ENCODE measurements around the gene EXD3. TPM values are rescaled to one million over a fixed set of nuclear protein-coding genes. Genes with fewer than 3 reads are reported as not detected.

EXD3 gene
- total and polyA plus RNA-seq, 8 donors = 12.9 to 105 (median 24.0) TPM

DNA sequence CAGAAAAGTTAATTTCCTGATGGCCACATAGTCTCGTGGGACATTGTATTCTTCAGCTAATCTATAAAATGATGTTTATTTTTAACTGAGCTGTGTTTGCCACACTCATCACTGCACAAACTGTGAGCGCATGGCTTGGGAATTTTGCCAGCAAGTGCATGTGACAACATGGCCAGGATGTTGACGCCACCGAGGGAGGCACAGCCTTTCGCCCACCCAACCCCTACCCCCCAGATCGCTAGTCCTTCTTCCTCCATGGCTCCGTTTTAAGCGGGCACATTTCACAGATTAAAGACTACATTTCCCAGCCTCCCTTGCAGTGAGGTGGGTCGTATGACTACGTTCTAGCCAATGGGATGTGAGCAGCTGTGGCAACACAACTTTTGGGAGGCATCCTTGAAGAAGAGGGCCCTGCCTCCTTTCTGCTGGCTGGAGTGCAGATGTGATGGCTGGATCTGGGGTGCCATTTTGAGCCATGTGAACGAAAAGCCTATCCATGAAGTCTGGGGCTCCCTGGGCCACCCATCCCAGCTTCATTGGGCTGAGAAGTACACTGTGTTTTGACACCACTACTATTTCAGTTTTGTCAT, 128.8 kb downstream of the EXD3 start:
- H3K9me3 ChIP-seq = no peaks in the 10 kb centered on the region
- H3K4me3 ChIP-seq = peak overlapping the region in 1 of 4 donors; percentile 47
- DNase-seq = peak; percentile 90 to 94
- H3K36me3 ChIP-seq = no peaks in the 10 kb centered on the region
- peaks cover 7 to 69% (median 35%) of the 10 kb centered on the region in 3 donors for H3K27me3 ChIP-seq
- no peak for TF ChIP-seq EP300 (IDR thresholded peaks at IDR 0.05)
- peak in 1 of 3 donors; percentile 67 for TF ChIP-seq POLR2AphosphoS5 (IDR thresholded peaks at IDR 0.05)
- TF ChIP-seq POLR2A (IDR thresholded peaks at IDR 0.05) = no peak
- TF ChIP-seq, protein P1, sequence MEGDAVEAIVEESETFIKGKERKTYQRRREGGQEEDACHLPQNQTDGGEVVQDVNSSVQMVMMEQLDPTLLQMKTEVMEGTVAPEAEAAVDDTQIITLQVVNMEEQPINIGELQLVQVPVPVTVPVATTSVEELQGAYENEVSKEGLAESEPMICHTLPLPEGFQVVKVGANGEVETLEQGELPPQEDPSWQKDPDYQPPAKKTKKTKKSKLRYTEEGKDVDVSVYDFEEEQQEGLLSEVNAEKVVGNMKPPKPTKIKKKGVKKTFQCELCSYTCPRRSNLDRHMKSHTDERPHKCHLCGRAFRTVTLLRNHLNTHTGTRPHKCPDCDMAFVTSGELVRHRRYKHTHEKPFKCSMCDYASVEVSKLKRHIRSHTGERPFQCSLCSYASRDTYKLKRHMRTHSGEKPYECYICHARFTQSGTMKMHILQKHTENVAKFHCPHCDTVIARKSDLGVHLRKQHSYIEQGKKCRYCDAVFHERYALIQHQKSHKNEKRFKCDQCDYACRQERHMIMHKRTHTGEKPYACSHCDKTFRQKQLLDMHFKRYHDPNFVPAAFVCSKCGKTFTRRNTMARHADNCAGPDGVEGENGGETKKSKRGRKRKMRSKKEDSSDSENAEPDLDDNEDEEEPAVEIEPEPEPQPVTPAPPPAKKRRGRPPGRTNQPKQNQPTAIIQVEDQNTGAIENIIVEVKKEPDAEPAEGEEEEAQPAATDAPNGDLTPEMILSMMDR (IDR thresholded peaks at IDR 0.05) = no peak
- intact Hi-C loops (cut with DNase I; ENCODE audit: low total_unique reads) = no loop called here
- H3K4me1 ChIP-seq = peaks cover 41 to 53% (median 45%) of the 10 kb centered on the region in 4 donors
- peak overlapping the region; percentile 85 to 98 (median 90) for H3K27ac ChIP-seq
- WGBS, 5 donors = 16 to 34% (median 26%) methylated on average over 11 of the region's 11 CpGs

DNA sequence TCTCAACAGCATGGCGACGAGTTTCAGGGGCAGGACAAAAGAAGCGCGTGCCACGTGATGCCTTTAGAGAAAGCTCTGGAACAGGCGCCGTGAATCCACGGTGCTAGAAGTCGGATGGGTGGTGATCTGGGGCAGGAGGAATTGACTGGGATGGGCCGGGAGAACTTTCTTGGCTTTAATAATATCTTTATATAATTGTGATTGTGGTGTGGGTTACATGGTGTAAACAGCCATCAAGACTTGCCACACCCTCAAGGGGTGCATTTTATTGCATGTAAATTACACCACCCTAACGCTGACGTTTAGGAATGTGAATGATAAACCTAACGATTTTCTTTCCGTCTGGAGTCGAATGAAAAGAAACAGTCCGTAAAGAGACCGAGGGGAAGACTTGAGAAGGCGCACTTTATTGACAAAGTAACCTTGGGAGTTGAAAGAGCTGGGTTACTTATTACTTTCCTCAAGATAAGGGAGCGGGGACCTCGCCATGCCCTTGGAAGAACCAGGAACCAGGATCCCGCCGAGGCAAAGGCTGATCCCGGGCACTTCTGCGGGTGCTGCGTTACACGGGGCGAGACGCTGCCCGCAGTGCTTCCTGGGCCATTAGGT, 129.4 kb downstream of the EXD3 start:
- DNase-seq = peak; percentile 91 to 94
- Histone ChIP-seq H3K27ac (peak overlapping the region; percentile 85 to 98 (median 90)), H3K4me1 (peaks cover 35 to 47% (median 42%) of the 10 kb centered on the region in 4 donors), H3K36me3 (no peaks in the 10 kb centered on the region), H3K27me3 (peaks cover 6 to 63% (median 30%) of the 10 kb centered on the region in 3 donors), H3K9me3 (no peaks in the 10 kb centered on the region), H3K4me3 (no peak overlapping the region)
- WGBS, 5 donors = 30 to 56% (median 34%) methylated on average over 29 of the region's 29 CpGs
- TF ChIP-seq POLR2AphosphoS5 (IDR thresholded peaks at IDR 0.05) = peak in 2 of 3 donors; percentile 69 to 80
- no peak for TF ChIP-seq POLR2A (IDR thresholded peaks at IDR 0.05)
- TF ChIP-seq, protein P1 (IDR thresholded peaks at IDR 0.05) = no peak
- TF ChIP-seq EP300 (IDR thresholded peaks at IDR 0.05) = no peak
- intact Hi-C loops (cut with DNase I; ENCODE audit: low total_unique reads) = no loop called here

- DNase-seq = peak in 1 of 2 donors; percentile 57
- H3K27me3 ChIP-seq = peaks cover 1 to 58% (median 25%) of the 10 kb centered on the region in 3 donors
- H3K36me3 ChIP-seq = no peaks in the 10 kb centered on the region
- WGBS, 5 donors = 28 to 59% (median 33%) methylated on average over 15 of the region's 15 CpGs
- H3K9me3 ChIP-seq = no peaks in the 10 kb centered on the region
- peaks cover 30 to 42% (median 38%) of the 10 kb centered on the region in 4 donors for H3K4me1 ChIP-seq
- no peak overlapping the region for H3K4me3 ChIP-seq
- TF ChIP-seq POLR2AphosphoS5 (IDR thresholded peaks at IDR 0.05) = no peak
- TF ChIP-seq, protein P1 (IDR thresholded peaks at IDR 0.05) = no peak
- no peak for TF ChIP-seq POLR2A (IDR thresholded peaks at IDR 0.05)
- intact Hi-C loops (cut with DNase I; ENCODE audit: low total_unique reads) = no loop called here
- peak overlapping the region; percentile 85 to 98 (median 90) for H3K27ac ChIP-seq
These were observed 129.9 kb downstream of the EXD3 start for GRCh38 chr9:137293094-137293481.

DNA sequence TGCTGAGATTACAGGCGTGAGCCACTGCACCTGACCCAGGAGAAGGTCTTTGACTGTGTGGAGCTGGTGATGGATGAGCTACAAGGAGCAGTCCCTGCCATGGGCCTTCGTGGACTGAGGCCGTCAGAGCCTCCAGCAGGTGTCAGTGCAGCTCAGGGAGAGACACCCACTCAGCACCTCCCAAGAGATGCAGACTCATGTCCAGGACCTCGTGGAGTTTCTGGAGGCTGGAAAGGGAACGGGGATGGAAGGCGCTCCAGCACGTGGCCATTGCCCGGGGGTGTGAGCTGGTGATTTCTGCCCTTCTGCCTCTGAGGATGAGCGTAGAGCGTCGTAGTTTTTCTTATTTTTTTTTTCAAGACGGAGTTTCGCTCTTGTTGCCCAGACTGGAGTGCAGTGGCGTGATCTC, 136.0 kb downstream of the EXD3 start:
- Histone ChIP-seq H3K9me3 (no peaks in the 10 kb centered on the region), H3K27ac (no peak overlapping the region), H3K27me3 (peaks cover 0 to 11% (median 0%) of the 10 kb centered on the region in 3 donors), H3K36me3 (peaks cover 0 to 23% (median 16%) of the 10 kb centered on the region in 4 donors), H3K4me3 (no peak overlapping the region), H3K4me1 (peaks cover 0 to 4% (median 0%) of the 10 kb centered on the region in 4 donors)
- DNase-seq = peak; percentile 82 to 90
- TF ChIP-seq POLR2A (IDR thresholded peaks at IDR 0.05) (no peak), EP300 (IDR thresholded peaks at IDR 0.05) (no peak), POLR2AphosphoS5 (IDR thresholded peaks at IDR 0.05) (peak in 1 of 3 donors; percentile 78)
- TF ChIP-seq, protein P1 (IDR thresholded peaks at IDR 0.05) = peak in 5 of 7 experiments; percentile 21 to 79 (median 56)
- intact Hi-C loops (cut with DNase I; ENCODE audit: low total_unique reads) = no loop called here
- WGBS, 5 donors = 32 to 52% (median 46%) methylated on average over 12 to 14 of the region's 14 CpGs

Data from stomach (tissue), 9 donors.